Measurements from ENCODE around the gene LRRC28. TPM values are rescaled to one million over a fixed set of nuclear protein-coding genes. Genes with fewer than 3 reads are reported as not detected.

LRRC28 gene
- total RNA-seq, 2 donors from 2014 or later, result 27.2 to 28.4 TPM

DNA sequence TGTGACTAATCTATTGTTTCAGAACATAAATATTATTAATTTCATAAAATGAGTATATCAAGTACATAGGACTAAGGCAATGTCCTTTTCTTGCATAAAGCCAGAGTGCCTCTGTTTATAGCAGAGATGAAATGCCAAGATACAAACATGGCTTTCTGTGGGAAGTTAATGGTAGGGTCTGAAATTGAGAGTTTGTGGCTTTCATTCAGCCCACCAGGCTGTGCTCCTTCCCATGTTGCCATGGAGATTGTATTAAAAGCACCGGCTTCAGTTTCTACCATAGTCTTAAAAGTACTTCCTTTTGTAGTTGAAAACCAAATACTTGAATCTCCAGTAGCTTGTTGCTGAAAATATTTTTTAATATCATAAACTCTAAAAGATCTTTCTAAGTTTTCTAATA is 114.0 kb downstream of the LRRC28 start:
- no peaks in the 10 kb centered on the region for H3K9me3 ChIP-seq

DNA sequence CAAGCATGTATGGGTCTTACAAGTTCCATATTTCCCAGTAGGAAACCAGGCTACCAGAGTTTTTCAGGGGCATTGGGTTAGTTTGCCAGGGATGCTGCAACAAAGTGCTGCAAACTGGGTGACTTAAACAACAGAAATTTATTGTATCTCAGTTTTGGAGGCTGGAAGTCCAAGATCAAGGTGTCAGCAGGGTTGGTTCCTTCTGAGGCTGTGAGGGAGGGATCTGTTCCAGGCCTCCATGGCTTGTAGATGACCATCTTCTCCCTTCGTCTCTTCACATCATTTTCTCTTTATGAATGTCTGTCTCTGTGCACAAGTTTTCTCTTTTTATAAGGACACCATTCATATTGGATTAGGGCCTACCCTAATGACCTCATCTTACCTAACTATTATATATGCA is 114.7 kb downstream of the LRRC28 start:
- intact Hi-C loops (cut with DNase I), result no loop called here
- Histone ChIP-seq H3K4me3 (no peak overlapping the region), H3K9ac (ENCODE audit: low read depth in 2 of 2, low read length in 2 of 2) (no peak overlapping the region), H3K36me3 (no peaks in the 10 kb centered on the region), H3K4me1 (no peaks in the 10 kb centered on the region), H3K9me3 (no peaks in the 10 kb centered on the region), H3K27ac (no peak overlapping the region), H3K27me3 (no peaks in the 10 kb centered on the region)
- TF ChIP-seq, protein P1, sequence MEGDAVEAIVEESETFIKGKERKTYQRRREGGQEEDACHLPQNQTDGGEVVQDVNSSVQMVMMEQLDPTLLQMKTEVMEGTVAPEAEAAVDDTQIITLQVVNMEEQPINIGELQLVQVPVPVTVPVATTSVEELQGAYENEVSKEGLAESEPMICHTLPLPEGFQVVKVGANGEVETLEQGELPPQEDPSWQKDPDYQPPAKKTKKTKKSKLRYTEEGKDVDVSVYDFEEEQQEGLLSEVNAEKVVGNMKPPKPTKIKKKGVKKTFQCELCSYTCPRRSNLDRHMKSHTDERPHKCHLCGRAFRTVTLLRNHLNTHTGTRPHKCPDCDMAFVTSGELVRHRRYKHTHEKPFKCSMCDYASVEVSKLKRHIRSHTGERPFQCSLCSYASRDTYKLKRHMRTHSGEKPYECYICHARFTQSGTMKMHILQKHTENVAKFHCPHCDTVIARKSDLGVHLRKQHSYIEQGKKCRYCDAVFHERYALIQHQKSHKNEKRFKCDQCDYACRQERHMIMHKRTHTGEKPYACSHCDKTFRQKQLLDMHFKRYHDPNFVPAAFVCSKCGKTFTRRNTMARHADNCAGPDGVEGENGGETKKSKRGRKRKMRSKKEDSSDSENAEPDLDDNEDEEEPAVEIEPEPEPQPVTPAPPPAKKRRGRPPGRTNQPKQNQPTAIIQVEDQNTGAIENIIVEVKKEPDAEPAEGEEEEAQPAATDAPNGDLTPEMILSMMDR (IDR thresholded peaks at IDR 0.05), result no peak
- no peak for DNase-seq

More for the DNA sequence above, 114.0 kb downstream of the LRRC28 start:
- Histone ChIP-seq H3K36me3 (no peaks in the 10 kb centered on the region), H3K4me1 (no peaks in the 10 kb centered on the region), H3K9ac (ENCODE audit: low read depth in 2 of 2, low read length in 2 of 2) (no peak overlapping the region), H3K27me3 (no peaks in the 10 kb centered on the region), H3K27ac (no peak overlapping the region), H3K4me3 (no peak overlapping the region)
- intact Hi-C loops (cut with DNase I), result no loop called here
- TF ChIP-seq, protein P1 (IDR thresholded peaks at IDR 0.05), result no peak
- DNase-seq, result no peak

DNA sequence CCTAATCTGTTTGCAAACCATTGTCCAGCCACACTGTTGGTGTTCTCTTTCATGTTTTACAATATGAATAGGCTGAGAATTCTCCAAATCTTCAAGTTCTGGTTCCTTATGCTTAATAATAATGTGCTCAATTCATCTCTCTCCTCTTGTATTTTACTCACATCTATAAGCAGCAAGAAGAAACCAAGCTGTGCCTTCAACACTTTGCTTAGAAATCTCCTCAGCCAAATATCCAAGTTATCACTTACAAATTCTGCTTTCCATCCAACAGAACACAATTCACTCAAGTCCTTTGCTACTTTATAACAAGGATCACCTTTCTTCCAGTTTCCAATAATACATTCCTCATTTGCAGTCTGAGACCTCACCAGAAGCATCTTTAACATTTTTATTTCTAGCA is 117.5 kb downstream of the LRRC28 start:
- TF ChIP-seq, protein P1 (IDR thresholded peaks at IDR 0.05), result no peak
- Histone ChIP-seq H3K36me3 (no peaks in the 10 kb centered on the region), H3K27ac (no peak overlapping the region), H3K4me1 (no peaks in the 10 kb centered on the region), H3K9me3 (no peaks in the 10 kb centered on the region), H3K4me3 (no peak overlapping the region), H3K9ac (ENCODE audit: low read depth in 2 of 2, low read length in 2 of 2) (no peak overlapping the region), H3K27me3 (no peaks in the 10 kb centered on the region)
- no peak for DNase-seq
- intact Hi-C loops (cut with DNase I), result no loop called here

DNA sequence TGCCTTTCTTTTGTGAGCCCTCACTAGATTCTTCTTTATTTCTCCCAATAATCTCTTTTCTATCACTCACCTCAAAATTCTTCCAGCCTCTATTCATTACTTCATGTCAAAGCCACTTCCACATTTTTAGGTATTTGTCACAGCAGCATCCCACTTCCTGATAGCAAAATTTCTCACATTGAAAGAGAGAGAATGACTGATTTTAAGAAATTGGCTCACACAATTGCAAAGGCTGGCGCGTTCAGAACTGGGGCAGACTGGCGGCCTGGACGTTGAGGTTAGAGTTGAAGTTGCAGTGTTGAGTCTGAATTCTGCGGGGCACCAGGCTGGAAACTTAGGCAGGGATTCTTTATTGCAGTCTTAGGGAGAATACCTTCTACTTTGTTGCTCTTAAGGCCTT is 117.9 kb downstream of the LRRC28 start:
- intact Hi-C loops (cut with DNase I), result no loop called here
- Histone ChIP-seq H3K27me3 (no peaks in the 10 kb centered on the region), H3K9ac (ENCODE audit: low read depth in 2 of 2, low read length in 2 of 2) (no peak overlapping the region)

DNA sequence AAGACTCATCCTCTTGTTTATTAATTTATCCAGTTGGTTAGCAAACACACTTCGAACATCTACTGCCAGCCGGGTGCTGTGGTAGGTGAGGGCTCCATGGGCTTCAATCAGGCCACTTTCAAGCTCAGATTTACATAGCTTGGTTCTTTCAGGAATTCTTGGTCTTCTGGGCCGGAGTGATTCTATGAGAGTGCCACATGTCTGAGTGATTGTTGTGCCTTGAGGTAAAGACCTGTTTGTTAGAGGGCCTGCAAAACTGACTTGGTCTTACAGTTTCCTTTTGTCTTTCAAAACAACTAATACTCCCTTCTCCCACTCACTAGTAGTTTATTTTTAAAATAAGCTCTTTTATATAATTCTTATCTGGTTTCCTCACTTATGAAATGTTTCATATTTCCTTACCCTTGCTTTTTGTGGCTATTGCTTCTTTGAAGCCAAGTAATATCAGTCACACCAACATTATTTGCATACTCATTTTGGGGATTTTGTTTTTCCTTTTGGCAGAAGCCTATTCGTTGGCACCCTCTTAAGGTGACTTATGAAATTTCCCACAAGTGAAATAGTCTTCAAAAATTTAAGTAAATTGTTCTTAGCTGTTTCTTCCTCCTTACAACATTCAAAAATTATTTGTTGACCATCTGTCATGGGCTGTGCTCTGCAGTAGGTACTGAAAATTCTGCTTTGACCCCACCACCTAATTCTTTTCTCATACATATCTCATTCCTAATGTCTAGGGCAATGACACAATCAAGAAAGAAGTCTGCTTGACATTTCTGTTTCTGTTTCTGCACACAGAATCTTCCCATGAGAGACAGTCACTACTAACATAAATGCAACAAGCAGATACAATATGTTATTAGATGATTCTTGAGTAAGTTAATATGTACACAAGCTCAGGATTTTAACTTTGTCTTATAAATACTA is 120.2 kb downstream of the LRRC28 start:
- TF ChIP-seq, protein P1 (IDR thresholded peaks at IDR 0.05), result no peak
- H3K27ac ChIP-seq, result no peak overlapping the region

More for the DNA sequence above, 117.9 kb downstream of the LRRC28 start:
- Histone ChIP-seq H3K27ac (no peak overlapping the region), H3K9me3 (no peaks in the 10 kb centered on the region), H3K4me1 (no peaks in the 10 kb centered on the region), H3K4me3 (no peak overlapping the region), H3K36me3 (no peaks in the 10 kb centered on the region)
- TF ChIP-seq, protein P1 (IDR thresholded peaks at IDR 0.05), result no peak
- no peak for DNase-seq

More for the DNA sequence above, 120.2 kb downstream of the LRRC28 start:
- H3K9me3 ChIP-seq, result no peaks in the 10 kb centered on the region
- no peaks in the 10 kb centered on the region for H3K4me1 ChIP-seq
- no peak for DNase-seq
- H3K27me3 ChIP-seq, result no peaks in the 10 kb centered on the region
- intact Hi-C loops (cut with DNase I), result no loop called here
- H3K36me3 ChIP-seq, result no peaks in the 10 kb centered on the region
- no peak overlapping the region for H3K4me3 ChIP-seq
- no peak overlapping the region for H3K9ac ChIP-seq (ENCODE audit: low read depth in 2 of 2, low read length in 2 of 2)

Measured in colonic mucosa (tissue), 4 donors.